Stomach (tissue), 9 donors: Measurements from ENCODE around the gene GLB1L2. TPM values are rescaled to one million over a fixed set of nuclear protein-coding genes. Genes with fewer than 3 reads are reported as not detected.

Experiments used
- DNase-seq, 2 donors: peaks; one replicate each; pipeline versions ENCODE4 v3.0.0 to v3.0.0-alpha.2; 2013 to 2019
- H3K27ac ChIP-seq, 5 donors: fragments of 200-600 bp in 4 of 5; sonication (generic) in 4 of 5; one replicate each; pipeline ENCODE4 v1.5.1; 2013 to 2019; ENCODE audit warnings: mild to moderate bottlenecking in 1 of 5, moderate library complexity in 1 of 5
- H3K27me3 ChIP-seq, 3 donors: fragments of 200-600 bp; sonication (generic); one replicate each; pipeline ENCODE4 v1.5.1; 2017 to 2019; ENCODE audit warnings: mixed run types in 1 of 3
- H3K36me3 ChIP-seq, 4 donors: fragments of 200-600 bp; sonication (generic); 1 replicate in 3 of 4; 2 replicates in 1 of 4; pipeline ENCODE4 v1.5.1; 2016 to 2019
- H3K4me1 ChIP-seq, 4 donors: fragments of 200-600 bp; sonication (generic); one replicate each; pipeline ENCODE4 v1.5.1; 2016 to 2019
- H3K4me3 ChIP-seq, 4 donors: fragments of 200-600 bp; sonication (generic) in 3 of 4; one replicate each; pipeline ENCODE4 v1.5.1; 2016 to 2019; ENCODE audit warnings: mild to moderate bottlenecking in 1 of 4
- H3K9me3 ChIP-seq, 4 donors: fragments of 200-600 bp; sonication (generic); one replicate each; pipeline ENCODE4 v1.5.1; 2016 to 2019
- EP300 ChIP-seq: sonication (generic); formaldehyde crosslinking; IDR thresholded peaks from one replicate; pipeline ENCODE4 v1.6.1; 2017; ENCODE audit warnings: antibody characterized with exemption
- POLR2A ChIP-seq, 4 donors: fragments of 450-650 bp; IDR thresholded peaks; one replicate each; pipeline ENCODE4 v1.6.1; 2016; ENCODE audit warnings: antibody characterized with exemption in 4 of 4, control low read depth in 2 of 4, mild to moderate bottlenecking in 1 of 4, moderate library complexity in 1 of 4
- POLR2AphosphoS5 ChIP-seq, 3 donors: sonication (generic); formaldehyde crosslinking; IDR thresholded peaks; one replicate each; pipeline ENCODE4 v1.6.1; 2016; ENCODE audit warnings: antibody characterized with exemption in 3 of 3
- WGBS, 5 donors: extraction: QIAGEN DNeasy Blood & Tissue Kit in 3 of 5; methylation state at CpG; one replicate each; pipeline versions ENCODE4 v1.1.5 to v1.1.7; 2013 to 2018; 5-methylcytosine and 5-hydroxymethylcytosine counted together
- intact Hi-C: fragments of 100-400 bp; cut with DNase I; formaldehyde crosslinking; loops from one replicate; pipeline ENCODE4 v1.15.1; 2023; ENCODE audit warnings: low total_unique reads
- polyA plus RNA-seq, 3 donors: library from polyadenylated mRNA; stranded (reverse); fragments of 200-250 nt; gene quantifications; one replicate each; pipeline ENCODE4 v1.2.3, GENCODE V29; 2013
- total RNA-seq, 5 donors: library from RNA; depleted of rRNA; stranded (reverse); fragments of >200 nt; gene quantifications; one replicate each; pipeline versions ENCODE4 v1.1.0 to v1.2.3, GENCODE V29; 2014 to 2016
- TF ChIP-seq, protein P1 (sequence below), 7 experiments: fragments of 450-650 bp in 4 of 7; fragments of 200-600 bp in 3 of 7; sonication (generic) in 3 of 7; IDR thresholded peaks; one replicate each; pipeline ENCODE4 v1.5.1; 2016 to 2019; ENCODE audit warnings: antibody characterized with exemption in 7 of 7, control low read depth in 2 of 7, mild to moderate bottlenecking in 1 of 7
- donor health status: healthy with polysubstance abuse.
- donor health status: Bipolar disorder and iron deficiency.
- donor health status: healthy.

The GLB1L2 gene
- total and polyA plus RNA-seq, 8 donors, result 2.1 to 19.2 (median 5.3) TPM

DNA sequence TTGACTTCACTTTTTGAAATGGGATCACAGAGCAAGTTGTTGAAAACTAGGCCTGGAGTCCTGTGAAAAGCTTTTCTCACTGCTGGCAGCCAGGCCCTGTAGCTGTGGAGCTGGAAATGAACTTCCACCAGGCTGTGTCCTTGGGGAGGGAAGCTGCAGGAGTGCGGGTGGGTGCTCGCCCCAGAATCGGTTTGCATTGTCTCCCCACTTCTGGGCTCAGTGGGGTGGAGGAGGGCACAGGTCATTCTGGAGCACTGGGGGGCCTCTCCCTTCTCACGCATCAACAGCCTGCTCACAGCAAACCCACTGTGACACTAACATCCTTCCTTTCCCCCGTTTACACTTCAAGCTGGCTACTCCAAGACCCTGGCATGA, 15.2 kb downstream of the GLB1L2 start:
- 79 to 89% (median 81%) methylated on average over 5 of the region's 5 CpGs for WGBS, 5 donors
- intact Hi-C loops, result no loop called here
- H3K36me3 ChIP-seq, result no peaks in the 10 kb centered on the region

DNA sequence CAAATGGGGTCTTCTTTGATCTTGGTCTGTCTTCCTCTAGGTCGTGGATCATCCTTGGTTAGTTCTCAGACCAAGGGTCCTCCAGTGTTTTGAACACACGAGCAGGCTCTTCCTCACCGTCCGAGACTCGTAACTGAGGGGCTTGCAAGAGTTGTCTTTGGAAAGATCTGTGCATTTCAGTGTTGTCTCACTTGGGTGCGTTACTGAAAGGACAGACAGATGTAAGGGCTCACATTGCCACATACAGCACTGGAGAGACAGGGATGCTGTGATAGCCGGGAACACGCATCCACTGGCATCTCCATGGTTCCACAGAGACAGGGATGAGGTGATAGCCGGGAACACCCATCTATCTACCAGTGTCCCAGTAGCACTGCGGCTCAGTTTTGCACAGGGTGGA, 15.7 kb downstream of the GLB1L2 start:
- intact Hi-C loops, result no loop called here
- WGBS, 5 donors, result 86 to 94% (median 88%) methylated on average over 10 of the region's 10 CpGs
- no peak for DNase-seq

More for the DNA sequence above, 15.2 kb downstream of the GLB1L2 start:
- Histone ChIP-seq H3K27ac (no peak overlapping the region), H3K4me3 (no peak overlapping the region), H3K9me3 (no peaks in the 10 kb centered on the region), H3K4me1 (no peaks in the 10 kb centered on the region), H3K27me3 (no peaks in the 10 kb centered on the region)
- no peak for DNase-seq
- no peak for TF ChIP-seq POLR2AphosphoS5 (IDR thresholded peaks at IDR 0.05)
- no peak for TF ChIP-seq POLR2A (IDR thresholded peaks at IDR 0.05)
- TF ChIP-seq EP300, result no peak
- TF ChIP-seq, protein P1, sequence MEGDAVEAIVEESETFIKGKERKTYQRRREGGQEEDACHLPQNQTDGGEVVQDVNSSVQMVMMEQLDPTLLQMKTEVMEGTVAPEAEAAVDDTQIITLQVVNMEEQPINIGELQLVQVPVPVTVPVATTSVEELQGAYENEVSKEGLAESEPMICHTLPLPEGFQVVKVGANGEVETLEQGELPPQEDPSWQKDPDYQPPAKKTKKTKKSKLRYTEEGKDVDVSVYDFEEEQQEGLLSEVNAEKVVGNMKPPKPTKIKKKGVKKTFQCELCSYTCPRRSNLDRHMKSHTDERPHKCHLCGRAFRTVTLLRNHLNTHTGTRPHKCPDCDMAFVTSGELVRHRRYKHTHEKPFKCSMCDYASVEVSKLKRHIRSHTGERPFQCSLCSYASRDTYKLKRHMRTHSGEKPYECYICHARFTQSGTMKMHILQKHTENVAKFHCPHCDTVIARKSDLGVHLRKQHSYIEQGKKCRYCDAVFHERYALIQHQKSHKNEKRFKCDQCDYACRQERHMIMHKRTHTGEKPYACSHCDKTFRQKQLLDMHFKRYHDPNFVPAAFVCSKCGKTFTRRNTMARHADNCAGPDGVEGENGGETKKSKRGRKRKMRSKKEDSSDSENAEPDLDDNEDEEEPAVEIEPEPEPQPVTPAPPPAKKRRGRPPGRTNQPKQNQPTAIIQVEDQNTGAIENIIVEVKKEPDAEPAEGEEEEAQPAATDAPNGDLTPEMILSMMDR (IDR thresholded peaks at IDR 0.05), result no peak

DNA sequence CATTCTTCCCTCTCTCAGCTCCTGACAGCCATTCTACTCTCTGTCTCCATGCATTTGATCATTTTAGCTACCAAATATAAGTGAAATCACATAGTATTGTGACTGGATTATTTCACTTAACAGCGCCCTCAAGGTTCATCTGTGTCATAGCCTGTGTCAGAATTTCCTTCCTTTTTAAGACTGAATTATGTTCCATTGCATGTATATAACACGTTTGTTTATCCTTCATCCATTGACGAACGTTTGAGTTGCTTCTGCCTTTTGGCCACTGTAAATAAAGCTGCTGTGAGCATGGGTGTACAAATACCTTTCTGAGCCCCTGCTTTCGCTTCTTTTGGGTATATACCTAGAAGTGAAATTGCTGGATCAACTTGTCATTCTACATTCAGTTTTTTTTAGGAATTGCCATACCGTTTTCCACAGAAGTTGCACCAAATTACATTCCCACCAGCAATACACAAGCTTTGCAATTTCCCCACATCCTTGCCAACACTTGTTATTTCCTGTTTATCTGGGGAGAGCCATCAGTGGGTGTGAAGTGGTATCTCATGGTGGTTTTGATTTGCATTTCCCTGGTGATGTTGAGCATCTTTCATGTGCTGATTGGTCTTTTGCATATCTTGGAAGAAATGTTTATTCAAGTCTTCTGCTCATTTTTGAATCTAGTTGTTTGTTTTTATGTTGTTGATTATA, 17.5 kb downstream of the GLB1L2 start:
- Histone ChIP-seq H3K9me3 (no peaks in the 10 kb centered on the region), H3K4me1 (no peaks in the 10 kb centered on the region), H3K36me3 (no peaks in the 10 kb centered on the region), H3K4me3 (no peak overlapping the region), H3K27me3 (no peaks in the 10 kb centered on the region), H3K27ac (no peak overlapping the region)
- TF ChIP-seq POLR2AphosphoS5 (IDR thresholded peaks at IDR 0.05) (no peak), POLR2A (IDR thresholded peaks at IDR 0.05) (no peak)
- intact Hi-C loops, result no loop called here
- DNase-seq, result no peak
- WGBS, 5 donors, result 60 to 72% (median 68%) methylated on average over 6 of the region's 6 CpGs

More for the DNA sequence above, 15.7 kb downstream of the GLB1L2 start:
- no peaks in the 10 kb centered on the region for H3K9me3 ChIP-seq
- H3K27ac ChIP-seq, result no peak overlapping the region
- H3K4me3 ChIP-seq, result no peak overlapping the region
- no peaks in the 10 kb centered on the region for H3K36me3 ChIP-seq
- TF ChIP-seq POLR2AphosphoS5 (IDR thresholded peaks at IDR 0.05) (no peak), POLR2A (IDR thresholded peaks at IDR 0.05) (no peak), EP300 (no peak)
- TF ChIP-seq, protein P1 (IDR thresholded peaks at IDR 0.05), result no peak
- H3K27me3 ChIP-seq, result no peaks in the 10 kb centered on the region
- no peaks in the 10 kb centered on the region for H3K4me1 ChIP-seq

DNA sequence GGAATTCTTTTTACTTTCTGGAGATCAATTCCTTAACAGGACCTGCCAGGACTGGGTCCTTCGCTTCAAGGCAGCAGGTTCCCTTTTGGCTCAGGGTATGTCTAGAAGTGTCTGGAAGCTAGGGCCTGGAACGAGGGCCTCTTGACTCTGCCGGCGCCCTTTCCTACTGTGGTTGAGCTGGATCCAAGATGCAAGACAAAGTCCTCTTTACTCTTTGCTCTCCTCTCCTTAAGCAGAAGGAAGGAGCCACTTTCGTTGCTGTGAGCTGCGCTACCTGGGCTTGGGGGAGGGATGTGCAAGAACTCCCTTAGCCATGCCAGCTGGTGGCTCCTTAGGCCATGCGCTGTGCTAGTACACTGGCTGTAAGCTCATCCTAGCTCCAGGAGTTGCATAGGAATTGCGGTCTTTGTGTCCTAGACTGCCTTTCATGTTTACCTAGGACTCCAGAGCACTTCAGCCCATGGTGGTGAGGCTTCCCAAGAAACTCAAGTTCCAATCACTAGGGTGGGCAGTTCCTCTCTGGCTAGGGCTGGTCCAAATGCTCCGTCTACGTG, 18.1 kb downstream of the GLB1L2 start:
- H3K9me3 ChIP-seq, result no peaks in the 10 kb centered on the region
- no peaks in the 10 kb centered on the region for H3K36me3 ChIP-seq
- H3K4me3 ChIP-seq, result no peak overlapping the region
- TF ChIP-seq POLR2AphosphoS5 (IDR thresholded peaks at IDR 0.05), result no peak
- TF ChIP-seq, protein P1 (IDR thresholded peaks at IDR 0.05), result no peak
- no peak for TF ChIP-seq EP300
- no peak for TF ChIP-seq POLR2A (IDR thresholded peaks at IDR 0.05)
- no peaks in the 10 kb centered on the region for H3K27me3 ChIP-seq
- H3K27ac ChIP-seq, result no peak overlapping the region
- DNase-seq, result no peak
- H3K4me1 ChIP-seq, result no peaks in the 10 kb centered on the region
- 87 to 93% (median 93%) methylated on average over 9 to 10 of the region's 10 CpGs for WGBS, 5 donors
- intact Hi-C loops, result no loop called here

DNA sequence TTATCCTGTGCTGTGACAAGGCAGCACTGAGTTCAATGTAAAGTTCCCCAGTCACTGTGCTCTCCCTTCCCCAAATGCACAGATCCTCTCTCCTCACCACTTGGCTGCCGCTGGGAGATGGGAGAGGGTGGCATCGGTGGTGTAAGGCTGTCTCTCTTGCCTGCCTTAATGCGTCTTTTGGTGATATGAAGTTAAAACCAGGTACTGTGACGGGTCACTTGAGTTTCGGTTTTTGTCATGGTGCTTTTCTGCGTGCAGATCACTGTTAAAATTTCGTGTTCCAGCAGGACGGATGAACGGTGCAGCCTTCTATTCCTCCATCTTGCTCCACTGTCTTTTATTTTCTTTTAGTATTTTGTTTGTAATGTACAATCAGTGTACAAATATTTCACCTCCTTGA, 18.6 kb downstream of the GLB1L2 start:
- DNase-seq, result no peak
- TF ChIP-seq POLR2A (IDR thresholded peaks at IDR 0.05), result no peak
- no peak for TF ChIP-seq EP300
- no peak for TF ChIP-seq POLR2AphosphoS5 (IDR thresholded peaks at IDR 0.05)
- TF ChIP-seq, protein P1 (IDR thresholded peaks at IDR 0.05), result no peak
- no peaks in the 10 kb centered on the region for H3K27me3 ChIP-seq

More for the DNA sequence above, 18.6 kb downstream of the GLB1L2 start:
- 89 to 94% (median 93%) methylated on average over 9 of the region's 9 CpGs for WGBS, 5 donors
- H3K9me3 ChIP-seq, result no peaks in the 10 kb centered on the region
- intact Hi-C loops, result no loop called here
- no peak overlapping the region for H3K4me3 ChIP-seq
- no peak overlapping the region for H3K27ac ChIP-seq
- H3K4me1 ChIP-seq, result no peaks in the 10 kb centered on the region
- no peaks in the 10 kb centered on the region for H3K36me3 ChIP-seq
